WTC11 (cell line): ENCODE measurements around the gene SYNPO2. TPM values are rescaled to one million over a fixed set of nuclear protein-coding genes. Genes with fewer than 3 reads are reported as not detected.

ENCODE experiments used
- ATAC-seq: fragments of 200-7000 bp; cut with Tn5 transposase; 2 replicates; pipeline ENCODE4 v1.10.0; 2021; ENCODE audit warnings: mild to moderate bottlenecking, moderate library complexity
- CTCF ChIA-PET: fragments of 300-600 bp; sonication (Branson Sonifier 250); formaldehyde crosslinking; loops from one replicate; lab custom pipeline; 2021; ENCODE audit warnings: antibody characterized with exemption; lab: Charles Lee
- POLR2A ChIA-PET: fragments of 350-600 bp; sonication (Branson Sonifier 250); formaldehyde crosslinking; loops from one replicate; lab custom pipeline; 2021; ENCODE audit warnings: antibody characterized with exemption; lab: Charles Lee
- DNase-seq: peaks from one replicate; pipeline ENCODE4 v3.0.0; 2021; ENCODE audit warnings: low spot score
- H3K27ac Mint-ChIP-seq: 2 replicates; pipeline ENCODE4 v1.8.0; 2021; ENCODE audit warnings: mixed read lengths
- H3K27me3 Mint-ChIP-seq: 2 replicates; pipeline ENCODE4 v1.8.0; 2021; ENCODE audit warnings: low read depth, mild to moderate bottlenecking, moderate library complexity, mixed read lengths
- H3K36me3 Mint-ChIP-seq: 2 replicates; pipeline ENCODE4 v1.8.0; 2021; ENCODE audit warnings: mixed read lengths
- H3K4me1 Mint-ChIP-seq: 2 replicates; pipeline ENCODE4 v1.8.0; 2022; ENCODE audit warnings: mixed read lengths
- H3K4me3 Mint-ChIP-seq: 2 replicates; pipeline ENCODE4 v1.8.0; 2021; ENCODE audit warnings: mild to moderate bottlenecking, moderate library complexity, mixed read lengths
- H3K9me3 Mint-ChIP-seq: 2 replicates; pipeline ENCODE4 v1.8.0; 2021; ENCODE audit warnings: mixed read lengths
- ETV6 ChIP-seq: sonication (generic); formaldehyde crosslinking; IDR thresholded peaks from 2 replicates; pipeline ENCODE4 v1.8.1; 2022; ENCODE audit warnings: mild to moderate bottlenecking, missing genetic modification reagents
- GTF2I ChIP-seq: fragments of 250-450 bp; sonication (Bioruptor Pico); conservative IDR thresholded peaks from 2 replicates; pipeline ENCODE4 v1.4.0; 2021; ENCODE audit warnings: mild to moderate bottlenecking
- MYBL2 ChIP-seq: sonication (generic); formaldehyde crosslinking; IDR thresholded peaks from 2 replicates; pipeline ENCODE4 v1.8.1; 2023; ENCODE audit warnings: mild to moderate bottlenecking, moderate library complexity, missing genetic modification reagents
- PRRX2 ChIP-seq: fragments of 250-450 bp; sonication (Bioruptor Pico); IDR thresholded peaks from 2 replicates; pipeline ENCODE4 v1.8.0; 2021; ENCODE audit warnings: mild to moderate bottlenecking
- SMAD4 ChIP-seq: sonication (generic); formaldehyde crosslinking; IDR thresholded peaks from 2 replicates; pipeline ENCODE4 v1.8.0; 2022; ENCODE audit warnings: mild to moderate bottlenecking, missing genetic modification reagents
- TEAD1 ChIP-seq: sonication (generic); formaldehyde crosslinking; IDR thresholded peaks from 2 replicates; pipeline ENCODE4 v1.8.0; 2022; ENCODE audit warnings: mild to moderate bottlenecking, missing genetic modification reagents
- TEAD4 ChIP-seq: sonication (generic); formaldehyde crosslinking; IDR thresholded peaks from 2 replicates; pipeline ENCODE4 v1.8.0; 2022; ENCODE audit warnings: mild to moderate bottlenecking, missing genetic modification reagents
- ZNF232 ChIP-seq: sonication (generic); formaldehyde crosslinking; IDR thresholded peaks from 2 replicates; pipeline ENCODE4 v1.8.0; 2022; ENCODE audit warnings: mild to moderate bottlenecking, missing genetic modification reagents
- total RNA-seq: library from RNA; stranded (reverse); gene quantifications from 3 replicates; pipeline ENCODE4 v1.2.3, GENCODE V29; 2021
- TF ChIP-seq, protein P1 (sequence below): sonication (generic); formaldehyde crosslinking; IDR thresholded peaks from 2 replicates; pipeline ENCODE4 v1.8.1; 2023; ENCODE audit warnings: mild to moderate bottlenecking, missing genetic modification reagents, borderline replicate concordance
- TF ChIP-seq, protein P2 (sequence below): fragments of 250-450 bp; sonication (Bioruptor Pico); IDR thresholded peaks from 2 replicates; pipeline ENCODE4 v1.9.0; 2021; ENCODE audit warnings: mild to moderate bottlenecking
- TF ChIP-seq, protein P3 (sequence below): fragments of 250-450 bp; sonication (Bioruptor Pico); conservative IDR thresholded peaks from 2 replicates; pipeline ENCODE4 v1.9.0; 2021; ENCODE audit warnings: mild to moderate bottlenecking
- TF ChIP-seq, protein P4 (sequence below): sonication (generic); formaldehyde crosslinking; IDR thresholded peaks from 2 replicates; pipeline ENCODE4 v1.8.1; 2023; ENCODE audit warnings: mild to moderate bottlenecking, moderate library complexity, missing genetic modification reagents
- TF ChIP-seq, protein P5 (sequence below): sonication (generic); formaldehyde crosslinking; IDR thresholded peaks from 2 replicates; pipeline ENCODE4 v1.8.0; 2022; ENCODE audit warnings: mild to moderate bottlenecking, missing genetic modification reagents
- TF ChIP-seq, protein P6 (sequence below): sonication (generic); formaldehyde crosslinking; conservative IDR thresholded peaks from 2 replicates; pipeline ENCODE4 v1.8.1; 2022; ENCODE audit warnings: mild to moderate bottlenecking, missing genetic modification reagents

The SYNPO2 gene
- total RNA-seq, 1 experiment from 2014 or later: 1.9 TPM

DNA sequence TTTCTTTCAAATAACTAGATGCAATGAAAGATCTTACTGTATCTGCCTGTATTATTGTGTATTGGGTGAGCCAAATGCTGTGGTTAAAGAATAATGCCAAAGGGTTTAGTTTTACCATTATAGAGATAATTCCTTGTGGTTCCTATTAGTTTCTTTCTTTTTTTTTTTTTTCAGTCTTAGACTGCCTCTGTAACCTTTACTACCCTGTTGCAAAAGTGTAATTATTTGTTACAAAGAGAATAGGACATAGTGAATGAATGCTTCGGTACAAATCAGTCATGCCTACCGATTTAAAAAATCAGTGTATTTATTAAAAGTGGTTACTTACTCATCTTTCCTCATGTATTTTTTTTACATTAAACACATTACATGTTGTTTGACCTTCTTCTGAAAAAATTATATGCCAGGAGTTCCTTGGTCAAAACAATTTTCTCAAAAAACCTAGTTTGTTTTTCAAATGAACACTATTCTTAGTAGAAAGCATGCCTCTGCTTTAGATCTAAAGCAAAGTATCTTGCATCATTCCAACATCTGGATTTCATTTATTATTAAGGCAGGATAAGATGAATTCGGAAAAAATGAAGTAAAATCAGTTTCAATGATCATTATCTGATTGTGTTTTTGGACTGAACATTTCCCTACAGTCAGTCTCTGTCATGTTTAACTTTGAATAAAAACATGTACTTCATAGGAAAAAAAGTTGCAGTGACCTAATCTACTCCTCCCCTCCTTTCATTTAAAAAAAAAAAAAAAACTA lies 21.2 kb upstream of the SYNPO2 start (continued):
- TF ChIP-seq, protein P1, sequence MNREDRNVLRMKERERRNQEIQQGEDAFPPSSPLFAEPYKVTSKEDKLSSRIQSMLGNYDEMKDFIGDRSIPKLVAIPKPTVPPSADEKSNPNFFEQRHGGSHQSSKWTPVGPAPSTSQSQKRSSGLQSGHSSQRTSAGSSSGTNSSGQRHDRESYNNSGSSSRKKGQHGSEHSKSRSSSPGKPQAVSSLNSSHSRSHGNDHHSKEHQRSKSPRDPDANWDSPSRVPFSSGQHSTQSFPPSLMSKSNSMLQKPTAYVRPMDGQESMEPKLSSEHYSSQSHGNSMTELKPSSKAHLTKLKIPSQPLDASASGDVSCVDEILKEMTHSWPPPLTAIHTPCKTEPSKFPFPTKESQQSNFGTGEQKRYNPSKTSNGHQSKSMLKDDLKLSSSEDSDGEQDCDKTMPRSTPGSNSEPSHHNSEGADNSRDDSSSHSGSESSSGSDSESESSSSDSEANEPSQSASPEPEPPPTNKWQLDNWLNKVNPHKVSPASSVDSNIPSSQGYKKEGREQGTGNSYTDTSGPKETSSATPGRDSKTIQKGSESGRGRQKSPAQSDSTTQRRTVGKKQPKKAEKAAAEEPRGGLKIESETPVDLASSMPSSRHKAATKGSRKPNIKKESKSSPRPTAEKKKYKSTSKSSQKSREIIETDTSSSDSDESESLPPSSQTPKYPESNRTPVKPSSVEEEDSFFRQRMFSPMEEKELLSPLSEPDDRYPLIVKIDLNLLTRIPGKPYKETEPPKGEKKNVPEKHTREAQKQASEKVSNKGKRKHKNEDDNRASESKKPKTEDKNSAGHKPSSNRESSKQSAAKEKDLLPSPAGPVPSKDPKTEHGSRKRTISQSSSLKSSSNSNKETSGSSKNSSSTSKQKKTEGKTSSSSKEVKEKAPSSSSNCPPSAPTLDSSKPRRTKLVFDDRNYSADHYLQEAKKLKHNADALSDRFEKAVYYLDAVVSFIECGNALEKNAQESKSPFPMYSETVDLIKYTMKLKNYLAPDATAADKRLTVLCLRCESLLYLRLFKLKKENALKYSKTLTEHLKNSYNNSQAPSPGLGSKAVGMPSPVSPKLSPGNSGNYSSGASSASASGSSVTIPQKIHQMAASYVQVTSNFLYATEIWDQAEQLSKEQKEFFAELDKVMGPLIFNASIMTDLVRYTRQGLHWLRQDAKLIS (CRISPR knock-in tag): no peak
- no peak for TF ChIP-seq TEAD1

DNA sequence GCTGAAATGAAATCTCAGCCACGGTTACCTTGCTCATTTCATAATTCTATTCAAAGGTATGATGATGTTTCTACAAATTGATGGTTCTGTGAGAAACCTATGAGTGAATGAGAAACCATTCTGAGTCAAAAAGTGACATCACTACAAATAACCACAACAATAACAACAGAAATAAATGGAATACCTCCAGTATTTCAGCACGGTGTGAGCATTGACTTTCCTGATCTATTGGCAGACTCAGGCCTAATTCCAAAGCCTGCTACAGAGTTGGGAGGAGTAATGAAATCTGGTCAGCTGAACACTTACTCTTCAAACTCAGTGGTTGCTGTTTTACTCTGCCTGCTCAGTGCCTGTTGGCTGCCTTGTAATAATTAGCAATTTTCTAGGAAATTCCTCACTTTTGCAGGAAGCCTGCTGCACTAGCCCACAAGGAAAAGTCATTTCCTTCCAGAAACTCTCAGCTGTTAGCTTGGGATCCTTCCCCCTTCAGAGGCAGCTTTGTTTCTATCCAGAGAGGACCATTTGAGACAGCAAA lies 18.8 kb upstream of the SYNPO2 start:
- TF ChIP-seq, protein P2, sequence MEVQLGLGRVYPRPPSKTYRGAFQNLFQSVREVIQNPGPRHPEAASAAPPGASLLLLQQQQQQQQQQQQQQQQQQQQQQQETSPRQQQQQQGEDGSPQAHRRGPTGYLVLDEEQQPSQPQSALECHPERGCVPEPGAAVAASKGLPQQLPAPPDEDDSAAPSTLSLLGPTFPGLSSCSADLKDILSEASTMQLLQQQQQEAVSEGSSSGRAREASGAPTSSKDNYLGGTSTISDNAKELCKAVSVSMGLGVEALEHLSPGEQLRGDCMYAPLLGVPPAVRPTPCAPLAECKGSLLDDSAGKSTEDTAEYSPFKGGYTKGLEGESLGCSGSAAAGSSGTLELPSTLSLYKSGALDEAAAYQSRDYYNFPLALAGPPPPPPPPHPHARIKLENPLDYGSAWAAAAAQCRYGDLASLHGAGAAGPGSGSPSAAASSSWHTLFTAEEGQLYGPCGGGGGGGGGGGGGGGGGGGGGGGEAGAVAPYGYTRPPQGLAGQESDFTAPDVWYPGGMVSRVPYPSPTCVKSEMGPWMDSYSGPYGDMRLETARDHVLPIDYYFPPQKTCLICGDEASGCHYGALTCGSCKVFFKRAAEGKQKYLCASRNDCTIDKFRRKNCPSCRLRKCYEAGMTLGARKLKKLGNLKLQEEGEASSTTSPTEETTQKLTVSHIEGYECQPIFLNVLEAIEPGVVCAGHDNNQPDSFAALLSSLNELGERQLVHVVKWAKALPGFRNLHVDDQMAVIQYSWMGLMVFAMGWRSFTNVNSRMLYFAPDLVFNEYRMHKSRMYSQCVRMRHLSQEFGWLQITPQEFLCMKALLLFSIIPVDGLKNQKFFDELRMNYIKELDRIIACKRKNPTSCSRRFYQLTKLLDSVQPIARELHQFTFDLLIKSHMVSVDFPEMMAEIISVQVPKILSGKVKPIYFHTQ (CRISPR knock-in tag): no peak
- TF ChIP-seq, protein P3, sequence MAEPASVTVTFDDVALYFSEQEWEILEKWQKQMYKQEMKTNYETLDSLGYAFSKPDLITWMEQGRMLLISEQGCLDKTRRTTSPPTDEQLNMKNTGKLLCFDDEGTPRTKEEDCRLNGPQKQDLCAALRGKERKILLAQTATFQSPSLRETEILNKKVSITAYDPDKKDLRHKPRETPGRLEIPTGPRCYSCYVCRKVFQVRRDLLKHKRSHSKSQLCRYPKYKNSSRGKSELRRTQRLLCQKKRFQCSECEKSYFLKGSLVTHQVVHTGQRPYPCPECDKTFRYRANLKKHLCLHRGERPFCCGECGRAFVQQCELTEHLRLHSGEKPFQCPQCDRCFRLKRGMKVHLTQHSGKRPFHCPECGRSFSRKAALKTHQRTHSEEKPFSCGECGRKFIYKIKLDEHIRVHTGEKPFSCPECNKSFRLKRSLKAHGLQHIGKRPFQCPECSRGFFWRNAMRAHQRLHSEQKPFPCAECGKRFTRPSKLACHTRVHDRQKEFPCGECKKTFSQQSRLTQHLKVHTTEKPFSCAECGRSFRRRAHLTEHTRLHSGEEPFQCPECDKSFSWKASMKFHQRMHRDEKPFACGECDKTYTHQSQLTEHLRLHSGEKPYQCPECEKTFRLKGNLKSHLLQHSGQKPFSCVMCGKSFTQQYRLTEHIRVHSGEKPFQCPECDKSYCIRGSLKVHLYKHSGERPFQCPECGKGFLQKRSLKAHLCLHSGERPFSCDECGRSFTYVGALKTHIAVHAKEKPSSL: no peak
- no peak for TF ChIP-seq GTF2I (CRISPR knock-in tag)
- TF ChIP-seq PRRX2 (CRISPR knock-in tag): no peak
- TF ChIP-seq MYBL2: no peak
- TF ChIP-seq ETV6 (CRISPR knock-in tag): no peak
- H3K4me1 Mint-ChIP-seq: peaks cover 25% of the 10 kb centered on the region
- ChIA-PET POLR2A (no interaction called here), CTCF (interaction anchor here (1.6 kb wide), 1 partner anchor 14 kb away, joined by 7 read pairs; no protein-coding TSS in a partner anchor)
- DNase-seq: no peak
- peak overlapping the region; percentile 54 for H3K27ac Mint-ChIP-seq
- H3K27me3 Mint-ChIP-seq: no peaks in the 10 kb centered on the region
- H3K36me3 Mint-ChIP-seq: no peaks in the 10 kb centered on the region
- peaks cover under 1% of the 10 kb centered on the region; the same call in 1 of the 2 replicates for H3K9me3 Mint-ChIP-seq
- H3K4me3 Mint-ChIP-seq: no peak overlapping the region
- ATAC-seq: peak; percentile 51

DNA sequence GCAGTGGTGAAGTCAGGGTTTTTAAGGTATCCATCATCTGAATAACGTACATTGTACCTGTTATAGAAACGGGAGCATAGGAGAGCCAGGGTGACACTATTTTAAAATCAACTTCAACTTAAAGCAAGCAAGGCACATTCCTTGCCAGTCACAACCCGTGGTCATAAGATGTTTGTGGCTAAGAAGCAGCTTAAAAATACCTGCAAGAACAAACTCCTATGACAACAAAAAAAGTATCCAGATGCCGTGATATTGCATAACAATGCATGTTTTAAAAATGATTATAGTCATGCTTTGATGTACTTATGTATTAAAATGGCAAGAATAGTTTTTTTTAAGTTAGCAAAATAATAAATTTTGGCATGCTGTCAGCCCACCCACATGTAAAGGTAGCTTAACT lies 16.5 kb upstream of the SYNPO2 start:
- Mint-ChIP-seq H3K27me3 (no peaks in the 10 kb centered on the region), H3K36me3 (peaks cover 3% of the 10 kb centered on the region)
- POLR2A ChIA-PET: no interaction called here
- CTCF ChIA-PET: interaction anchor here (0.8 kb wide), 1 partner anchor 11 kb away, joined by 4 read pairs; no protein-coding TSS in a partner anchor
- DNase-seq: no peak
- TF ChIP-seq, protein P4, sequence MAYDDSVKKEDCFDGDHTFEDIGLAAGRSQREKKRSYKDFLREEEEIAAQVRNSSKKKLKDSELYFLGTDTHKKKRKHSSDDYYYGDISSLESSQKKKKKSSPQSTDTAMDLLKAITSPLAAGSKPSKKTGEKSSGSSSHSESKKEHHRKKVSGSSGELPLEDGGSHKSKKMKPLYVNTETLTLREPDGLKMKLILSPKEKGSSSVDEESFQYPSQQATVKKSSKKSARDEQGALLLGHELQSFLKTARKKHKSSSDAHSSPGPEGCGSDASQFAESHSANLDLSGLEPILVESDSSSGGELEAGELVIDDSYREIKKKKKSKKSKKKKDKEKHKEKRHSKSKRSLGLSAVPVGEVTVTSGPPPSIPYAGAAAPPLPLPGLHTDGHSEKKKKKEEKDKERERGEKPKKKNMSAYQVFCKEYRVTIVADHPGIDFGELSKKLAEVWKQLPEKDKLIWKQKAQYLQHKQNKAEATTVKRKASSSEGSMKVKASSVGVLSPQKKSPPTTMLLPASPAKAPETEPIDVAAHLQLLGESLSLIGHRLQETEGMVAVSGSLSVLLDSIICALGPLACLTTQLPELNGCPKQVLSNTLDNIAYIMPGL: no peak
- no peak for TF ChIP-seq ZNF232
- TF ChIP-seq, protein P5, sequence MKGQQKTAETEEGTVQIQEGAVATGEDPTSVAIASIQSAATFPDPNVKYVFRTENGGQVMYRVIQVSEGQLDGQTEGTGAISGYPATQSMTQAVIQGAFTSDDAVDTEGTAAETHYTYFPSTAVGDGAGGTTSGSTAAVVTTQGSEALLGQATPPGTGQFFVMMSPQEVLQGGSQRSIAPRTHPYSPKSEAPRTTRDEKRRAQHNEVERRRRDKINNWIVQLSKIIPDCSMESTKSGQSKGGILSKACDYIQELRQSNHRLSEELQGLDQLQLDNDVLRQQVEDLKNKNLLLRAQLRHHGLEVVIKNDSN: no peak
- TF ChIP-seq TEAD4 (CRISPR knock-in tag): no peak
- no peak for TF ChIP-seq SMAD4 (CRISPR knock-in tag)
- TF ChIP-seq, protein P6, sequence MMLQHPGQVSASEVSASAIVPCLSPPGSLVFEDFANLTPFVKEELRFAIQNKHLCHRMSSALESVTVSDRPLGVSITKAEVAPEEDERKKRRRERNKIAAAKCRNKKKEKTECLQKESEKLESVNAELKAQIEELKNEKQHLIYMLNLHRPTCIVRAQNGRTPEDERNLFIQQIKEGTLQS (CRISPR knock-in tag): no peak
- TF ChIP-seq, all 79 proteins: peak for 0
- Mint-ChIP-seq H3K4me1 (peaks cover 25% of the 10 kb centered on the region), H3K9me3 (peaks cover 6% of the 10 kb centered on the region), H3K4me3 (no peak overlapping the region), H3K27ac (no peak overlapping the region)
- no peak for ATAC-seq
